ENCODE measurements around the gene GGT1. TPM values are rescaled to one million over a fixed set of nuclear protein-coding genes. Genes with fewer than 3 reads are reported as not detected.
"Not testable (repeated sequence)": the region's sequence is repeated elsewhere in the genome, so short reads cannot be mapped to it uniquely, and the experiment has no call there.

GGT1 gene
- total RNA-seq, 1 experiment from 2014 or later = 9.4 TPM

DNA sequence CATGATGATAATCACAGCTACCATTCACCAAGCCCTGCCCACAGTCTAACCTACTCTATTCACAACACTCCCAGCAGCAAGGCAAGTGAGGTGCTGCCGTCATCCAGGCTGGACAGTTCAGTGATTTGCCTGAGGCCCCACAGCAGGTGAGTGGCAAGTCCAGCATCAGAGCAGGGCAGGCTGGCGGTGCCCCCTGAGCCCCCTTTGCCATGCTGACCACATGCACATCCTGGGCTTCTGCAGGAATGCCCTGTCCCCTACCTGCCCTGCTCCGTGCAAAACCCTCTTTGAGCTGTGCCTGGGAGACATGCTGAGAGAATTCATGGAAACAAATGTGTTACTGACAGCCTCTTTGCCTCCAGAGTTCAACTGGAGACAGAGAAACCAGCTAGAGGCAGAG, 6.9 kb downstream of the GGT1 start:
- CTCF ChIA-PET; intact Hi-C loops (cut with micrococcal nuclease; ENCODE audit: unreplicated experiment); H3K4me1 Mint-ChIP-seq (ENCODE audit: low read depth, unreplicated experiment); H3K4me1 ChIP-seq; H3K4me3 ChIP-seq (ENCODE audit: low read depth, low read length); BruUV-seq (replicated peaks); H3K27me3 ChIP-seq (replicated peaks; ENCODE audit: control insufficient read depth, insufficient read depth, low read length); POLR2A ChIA-PET; H3K36me3 ChIP-seq (ENCODE audit: control insufficient read depth, insufficient read depth, low read length); H3K27ac Mint-ChIP-seq (ENCODE audit: unreplicated experiment); H3K4me3 Mint-ChIP-seq (ENCODE audit: unreplicated experiment); DNase-seq; H3K9me3 ChIP-seq; H3K27me3 Mint-ChIP-seq (ENCODE audit: insufficient read depth, unreplicated experiment); H3K36me3 Mint-ChIP-seq (ENCODE audit: insufficient read depth, unreplicated experiment); H3K9me3 Mint-ChIP-seq (ENCODE audit: unreplicated experiment): not testable (repeated sequence)

DNA sequence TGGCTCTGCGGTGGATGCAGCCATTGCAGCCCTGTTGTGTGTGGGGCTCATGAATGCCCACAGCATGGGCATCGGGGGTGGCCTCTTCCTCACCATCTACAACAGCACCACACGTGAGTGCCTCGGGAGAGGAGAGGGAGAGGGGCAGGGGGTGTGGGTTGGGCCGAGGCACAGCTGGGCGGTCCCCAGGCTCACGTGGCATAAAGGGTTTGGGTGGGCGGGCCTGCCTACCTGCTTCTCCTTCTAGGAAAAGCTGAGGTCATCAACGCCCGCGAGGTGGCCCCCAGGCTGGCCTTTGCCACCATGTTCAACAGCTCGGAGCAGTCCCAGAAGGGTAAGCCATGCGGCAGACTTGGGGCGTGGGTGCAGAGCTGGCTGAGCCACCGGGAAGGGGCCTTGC, 11.8 kb downstream of the GGT1 start:
- intact Hi-C loops (cut with micrococcal nuclease; ENCODE audit: unreplicated experiment); BruUV-seq (replicated peaks); H3K4me1 ChIP-seq; H3K4me3 ChIP-seq (ENCODE audit: low read depth, low read length); H3K27me3 Mint-ChIP-seq (ENCODE audit: insufficient read depth, unreplicated experiment); H3K9me3 Mint-ChIP-seq (ENCODE audit: unreplicated experiment); H3K27ac Mint-ChIP-seq (ENCODE audit: unreplicated experiment); H3K36me3 ChIP-seq (ENCODE audit: control insufficient read depth, insufficient read depth, low read length); POLR2A ChIA-PET; CTCF ChIA-PET; H3K4me1 Mint-ChIP-seq (ENCODE audit: low read depth, unreplicated experiment); H3K27me3 ChIP-seq (replicated peaks; ENCODE audit: control insufficient read depth, insufficient read depth, low read length); H3K36me3 Mint-ChIP-seq (ENCODE audit: insufficient read depth, unreplicated experiment); H3K9me3 ChIP-seq; H3K4me3 Mint-ChIP-seq (ENCODE audit: unreplicated experiment); DNase-seq: not testable (repeated sequence)

- H3K4me3 ChIP-seq (ENCODE audit: low read depth, low read length); H3K36me3 Mint-ChIP-seq (ENCODE audit: insufficient read depth, unreplicated experiment); H3K4me1 ChIP-seq; H3K4me3 Mint-ChIP-seq (ENCODE audit: unreplicated experiment); H3K9me3 ChIP-seq; H3K4me1 Mint-ChIP-seq (ENCODE audit: low read depth, unreplicated experiment); H3K9me3 Mint-ChIP-seq (ENCODE audit: unreplicated experiment); H3K36me3 ChIP-seq (ENCODE audit: control insufficient read depth, insufficient read depth, low read length); H3K27ac Mint-ChIP-seq (ENCODE audit: unreplicated experiment); DNase-seq; POLR2A ChIA-PET; H3K27me3 ChIP-seq (replicated peaks; ENCODE audit: control insufficient read depth, insufficient read depth, low read length); BruUV-seq (replicated peaks); H3K27me3 Mint-ChIP-seq (ENCODE audit: insufficient read depth, unreplicated experiment); intact Hi-C loops (cut with micrococcal nuclease; ENCODE audit: unreplicated experiment): not testable (repeated sequence)
- CTCF ChIA-PET = interaction anchor here (0.7 kb wide), 1 partner anchor 66 kb away, joined by 3 read pairs; the partner anchor contains the start of gene GUCD1
These were observed 18.3 kb downstream of the GGT1 start for GRCh38 chr22:24621244-24621643.

DNA sequence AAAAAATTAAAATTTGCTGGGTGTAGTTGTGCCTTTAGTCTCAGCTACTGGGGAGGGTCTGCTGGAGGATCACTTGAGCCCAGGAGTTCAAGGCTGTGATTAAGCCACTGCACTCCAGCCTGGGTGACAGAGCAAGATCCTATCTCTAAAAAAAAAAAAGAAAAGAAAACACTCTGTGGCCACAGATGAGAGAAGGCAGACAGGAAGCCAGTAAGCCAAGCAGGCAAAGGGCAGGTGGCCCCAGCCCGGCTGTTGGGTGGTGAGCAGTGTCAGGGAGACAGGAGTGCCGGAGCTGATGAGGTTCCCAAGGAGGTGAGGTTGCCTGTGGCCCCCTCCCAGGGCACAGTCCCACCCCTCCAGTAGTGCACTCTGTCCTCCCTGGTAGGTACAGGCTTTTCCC, 19.6 kb downstream of the GGT1 start:
- H3K4me1 ChIP-seq; H3K27ac Mint-ChIP-seq (ENCODE audit: unreplicated experiment); H3K4me3 Mint-ChIP-seq (ENCODE audit: unreplicated experiment); BruUV-seq (replicated peaks); H3K27me3 Mint-ChIP-seq (ENCODE audit: insufficient read depth, unreplicated experiment); H3K4me3 ChIP-seq (ENCODE audit: low read depth, low read length); H3K27me3 ChIP-seq (replicated peaks; ENCODE audit: control insufficient read depth, insufficient read depth, low read length); POLR2A ChIA-PET; H3K9me3 Mint-ChIP-seq (ENCODE audit: unreplicated experiment); DNase-seq; CTCF ChIA-PET; intact Hi-C loops (cut with micrococcal nuclease; ENCODE audit: unreplicated experiment); H3K9me3 ChIP-seq; H3K4me1 Mint-ChIP-seq (ENCODE audit: low read depth, unreplicated experiment); H3K36me3 ChIP-seq (ENCODE audit: control insufficient read depth, insufficient read depth, low read length); H3K36me3 Mint-ChIP-seq (ENCODE audit: insufficient read depth, unreplicated experiment): not testable (repeated sequence)

DNA sequence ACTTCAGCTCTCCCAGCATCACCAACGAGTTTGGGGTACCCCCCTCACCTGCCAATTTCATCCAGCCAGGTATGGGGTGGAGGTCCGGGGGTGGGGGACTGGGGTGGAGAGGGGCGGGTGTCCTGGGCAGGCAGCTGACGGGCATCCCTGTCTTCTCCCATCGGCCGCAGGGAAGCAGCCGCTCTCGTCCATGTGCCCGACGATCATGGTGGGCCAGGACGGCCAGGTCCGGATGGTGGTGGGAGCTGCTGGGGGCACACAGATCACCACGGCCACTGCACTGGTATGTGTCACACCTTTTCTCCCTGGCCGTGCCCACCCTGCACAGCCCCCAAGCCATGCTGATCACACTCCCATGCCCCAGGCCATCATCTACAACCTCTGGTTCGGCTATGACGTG, 24.9 kb downstream of the GGT1 start:
- H3K9me3 ChIP-seq; H3K27ac Mint-ChIP-seq (ENCODE audit: unreplicated experiment); H3K4me3 Mint-ChIP-seq (ENCODE audit: unreplicated experiment); H3K36me3 Mint-ChIP-seq (ENCODE audit: insufficient read depth, unreplicated experiment); H3K4me1 Mint-ChIP-seq (ENCODE audit: low read depth, unreplicated experiment); intact Hi-C loops (cut with micrococcal nuclease; ENCODE audit: unreplicated experiment); H3K27me3 ChIP-seq (replicated peaks; ENCODE audit: control insufficient read depth, insufficient read depth, low read length); H3K27me3 Mint-ChIP-seq (ENCODE audit: insufficient read depth, unreplicated experiment); POLR2A ChIA-PET; H3K36me3 ChIP-seq (ENCODE audit: control insufficient read depth, insufficient read depth, low read length); H3K9me3 Mint-ChIP-seq (ENCODE audit: unreplicated experiment); DNase-seq; CTCF ChIA-PET; H3K4me3 ChIP-seq (ENCODE audit: low read depth, low read length); BruUV-seq (replicated peaks): not testable (repeated sequence)
- peaks cover 22% of the 10 kb centered on the region for H3K4me1 ChIP-seq
